AG04449 (cell line): ENCODE data around the gene SEC14L6.

ENCODE experiments used
- CTCF ChIA-PET: fragments of 350-600 bp; formaldehyde crosslinking; extraction: SDS; loops from one replicate; lab custom pipeline; 2021; ENCODE audit warnings: antibody characterized with exemption; lab: Yijun Ruan, JAX
- POLR2A ChIA-PET: fragments of 400-600, 350-600 bp; formaldehyde crosslinking; extraction: SDS; loops from one replicate; lab custom pipeline; 2020; ENCODE audit warnings: antibody characterized with exemption, inconsistent platforms; lab: Yijun Ruan, JAX
- DNase-seq: peaks from one replicate; pipeline ENCODE4 v3.0.0-alpha.2; 2010; ENCODE audit warnings: low read depth, low spot score
- H3K4me3 ChIP-seq: 2 replicates; pipeline ENCODE4 v1.5.1; 2011; ENCODE audit warnings: low read depth, mild to moderate bottlenecking, control low read depth, low read length
- CTCF ChIP-seq: IDR thresholded peaks from one replicate; pipeline ENCODE4 v1.5.1; 2011; ENCODE audit warnings: mild to moderate bottlenecking, moderate library complexity, low read length, control low read depth, inconsistent platforms; ENCODE audit not compliant: insufficient read depth; ENCODE audit errors: missing control alignments

Gene SEC14L6

GRCh38 chr22:30502153-30502552, 44.4 kb downstream of the SEC14L6 start:
- POLR2A ChIA-PET, result no interaction called here
- TF ChIP-seq CTCF, result no peak
- no peak for DNase-seq
- no peak overlapping the region for H3K4me3 ChIP-seq
- CTCF ChIA-PET, result interaction anchor here (2.2 kb wide), 1 partner anchor 17 kb away, joined by 12 read pairs; no protein-coding TSS in a partner anchor

- TF ChIP-seq CTCF, result no peak
- DNase-seq, result no peak
- no peak overlapping the region for H3K4me3 ChIP-seq
- ChIA-PET CTCF (interaction anchor here (2.6 kb wide), 1 partner anchor 15 kb away, joined by 17 read pairs; no protein-coding TSS in a partner anchor), POLR2A (no interaction called here)
Observed at GRCh38 chr22:30500628-30501027, 45.9 kb downstream of the SEC14L6 start.

DNA sequence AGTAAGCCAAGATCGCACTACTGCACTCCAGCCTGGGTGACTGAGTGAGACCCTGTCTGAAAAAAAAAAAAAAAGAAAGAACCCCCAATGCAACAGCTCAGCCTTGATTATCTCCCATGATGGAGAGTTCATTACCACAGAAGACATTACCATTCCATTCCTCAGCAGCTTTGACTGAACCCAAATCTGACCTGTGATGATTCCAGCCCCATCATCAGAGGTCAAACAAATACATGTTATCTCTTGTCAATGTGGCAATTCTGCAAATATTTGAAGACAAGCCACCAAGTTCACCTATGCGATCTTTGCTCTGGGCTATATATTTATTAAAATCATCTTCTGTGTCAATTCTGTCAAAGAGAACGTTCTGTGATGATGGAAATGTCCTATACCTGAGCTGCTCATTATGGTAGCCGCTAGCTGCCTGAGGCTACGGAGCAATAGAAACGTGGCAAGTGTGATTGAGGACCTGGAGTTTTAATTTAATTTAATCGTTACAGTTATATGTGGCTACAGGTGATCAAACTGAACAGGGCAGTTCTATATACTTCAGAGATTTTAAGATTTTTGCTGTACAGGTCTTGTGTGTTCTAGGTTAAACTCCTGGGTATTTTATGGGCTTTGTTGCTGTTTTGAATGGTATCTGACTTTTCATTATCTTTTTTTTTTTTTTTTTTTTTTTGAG, 48.9 kb downstream of the SEC14L6 start:
- ChIA-PET CTCF (interaction anchor here (1.0 to 3.9 kb wide), 3 partner anchors 13 to 107 kb away, joined by 3 to 37 read pairs (median 9); no protein-coding TSS in a partner anchor), POLR2A (no interaction called here)
- DNase-seq, result no peak
- H3K4me3 ChIP-seq, result no peak overlapping the region
- no peak for TF ChIP-seq CTCF

DNA sequence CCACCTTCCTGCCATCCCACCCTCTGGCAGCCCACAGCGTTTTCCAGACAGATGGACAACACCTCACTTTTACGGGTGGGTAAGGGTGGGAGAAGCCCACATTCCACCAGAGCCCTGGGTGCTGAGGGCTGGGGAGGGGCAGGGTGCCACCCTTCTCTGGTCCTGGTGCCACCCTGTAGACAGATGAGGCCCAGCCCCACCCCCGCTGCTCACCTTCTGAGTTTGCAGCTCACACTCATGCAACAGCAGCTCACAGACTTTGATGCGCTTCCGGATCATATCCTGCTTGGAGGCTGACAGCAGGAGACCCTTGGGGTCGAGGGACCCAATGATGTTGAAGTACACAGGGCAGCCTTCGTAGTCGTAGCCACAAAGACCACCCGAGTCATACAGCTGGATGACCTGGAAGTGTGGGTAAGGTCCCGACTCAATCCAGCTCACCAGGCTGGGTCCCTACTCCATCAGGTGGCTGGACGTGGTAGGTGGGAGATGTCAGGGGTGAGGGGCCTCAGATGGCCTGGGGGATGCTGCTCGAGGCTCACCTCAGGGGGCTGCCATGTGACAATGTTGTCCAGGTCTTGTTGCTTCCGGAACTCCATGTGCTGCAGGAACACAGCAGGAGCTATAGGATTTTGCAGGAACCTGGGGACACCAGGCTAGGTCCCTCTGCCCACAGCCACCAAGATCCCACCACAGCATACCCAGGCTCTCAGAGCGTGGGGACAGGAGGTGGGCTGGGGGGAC, 51.3 kb downstream of the SEC14L6 start:
- TF ChIP-seq CTCF, result no peak
- POLR2A ChIA-PET, result no interaction called here
- CTCF ChIA-PET, result interaction anchor here (3.4 to 3.9 kb wide), 2 partner anchors 10 to 105 kb away, joined by 9 to 37 read pairs; no protein-coding TSS in a partner anchor

DNA sequence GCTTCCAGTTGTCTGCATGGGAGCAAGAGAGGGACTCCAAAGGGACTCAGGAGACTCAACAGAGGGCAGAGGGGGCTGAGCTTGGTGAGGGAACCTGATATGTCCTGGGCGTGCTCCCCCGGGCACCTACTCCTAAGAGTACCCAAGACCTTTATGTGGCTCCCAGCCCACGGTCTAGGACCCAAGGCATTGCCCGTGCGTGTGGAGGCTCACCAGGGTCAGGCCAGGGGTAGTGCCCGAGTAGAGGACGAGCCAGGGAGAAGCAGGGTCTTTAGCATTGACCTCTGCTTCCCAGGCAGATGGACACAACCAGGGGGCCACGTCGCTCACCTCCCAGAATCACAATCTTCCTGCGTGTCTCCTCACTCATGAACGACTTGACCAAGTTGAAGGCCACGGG, 54.4 kb downstream of the SEC14L6 start:
- TF ChIP-seq CTCF, result no peak
- DNase-seq, result no peak
- CTCF ChIA-PET, result interaction anchor here (2.0 to 11.5 kb wide), 2 partner anchors 7 to 100 kb away, joined by 5 to 192 read pairs; partner anchors contain the start of genes RNF215 and SEC14L2
- no peak overlapping the region for H3K4me3 ChIP-seq
- POLR2A ChIA-PET, result no interaction called here

More for the DNA sequence above, 51.3 kb downstream of the SEC14L6 start:
- DNase-seq, result no peak
- H3K4me3 ChIP-seq, result no peak overlapping the region

- no peak for DNase-seq
Observed at GRCh38 chr22:30491381-30491780, 55.2 kb downstream of the SEC14L6 start.

More at GRCh38 chr22:30491381-30491780, 55.2 kb downstream of the SEC14L6 start:
- H3K4me3 ChIP-seq, result no peak overlapping the region
- CTCF ChIA-PET, result interaction anchor here (1.2 to 11.5 kb wide), 4 partner anchors 13 to 99 kb away, joined by 3 to 192 read pairs (median 9); partner anchors contain the start of genes RNF215 and SEC14L2
- POLR2A ChIA-PET, result no interaction called here
- no peak for TF ChIP-seq CTCF
